ENCODE measurements around the gene ME1.
A peak's percentile ranks its signal among the peaks of the same experiment; 100 is the strongest.
"Not testable (repeated sequence)": the region's sequence is repeated elsewhere in the genome, so short reads cannot be mapped to it uniquely, and the experiment has no call there.

The ME1 gene

GRCh38 chr6:83292900-83293843 is 137.7 kb downstream of the ME1 start:
- H3K27ac ChIP-seq (ENCODE audit: low read depth, low read length), result no peak overlapping the region
- no peak overlapping the region for H3K4me3 ChIP-seq (ENCODE audit: low read depth in 1 of 5, low read length in 5 of 5)
- no peak overlapping the region for H3K9ac ChIP-seq (ENCODE audit: low read length in 5 of 5)
- H3K36me3 ChIP-seq (ENCODE audit: control insufficient read depth in 5 of 5, insufficient read depth in 5 of 5, low read length in 5 of 5), result peaks cover 0 to 4% (median 2%) of the 10 kb centered on the region in 5 donors
- peaks cover 0 to 3% (median 0%) of the 10 kb centered on the region in 5 donors for H3K9me3 ChIP-seq (ENCODE audit: control insufficient read depth in 5 of 5, low read length in 5 of 5)
- H3K27me3 ChIP-seq (ENCODE audit: control insufficient read depth in 5 of 5, insufficient read depth in 4 of 5, low read length in 5 of 5), result no peaks in the 10 kb centered on the region
- peaks cover 0 to 2% (median 0%) of the 10 kb centered on the region in 5 donors for H3K4me1 ChIP-seq (ENCODE audit: control insufficient read depth in 5 of 5, insufficient read depth in 5 of 5, low read length in 5 of 5)

- not testable (repeated sequence) for H3K36me3 ChIP-seq (ENCODE audit: control insufficient read depth in 5 of 5, insufficient read depth in 5 of 5, low read length in 5 of 5); H3K9ac ChIP-seq (ENCODE audit: low read length in 5 of 5); H3K27me3 ChIP-seq (ENCODE audit: control insufficient read depth in 5 of 5, insufficient read depth in 4 of 5, low read length in 5 of 5); H3K4me1 ChIP-seq (ENCODE audit: control insufficient read depth in 5 of 5, insufficient read depth in 5 of 5, low read length in 5 of 5); H3K27ac ChIP-seq (ENCODE audit: low read depth, low read length); H3K4me3 ChIP-seq (ENCODE audit: low read depth in 1 of 5, low read length in 5 of 5); H3K9me3 ChIP-seq (ENCODE audit: control insufficient read depth in 5 of 5, low read length in 5 of 5)
Measured at GRCh38 chr6:83287298-83287697, 143.6 kb downstream of the ME1 start.

GRCh38 chr6:83285917-83286316 is 144.9 kb downstream of the ME1 start:
- H3K27me3 ChIP-seq (ENCODE audit: control insufficient read depth in 5 of 5, insufficient read depth in 4 of 5, low read length in 5 of 5), result no peaks in the 10 kb centered on the region
- no peak overlapping the region for H3K4me3 ChIP-seq (ENCODE audit: low read depth in 1 of 5, low read length in 5 of 5)
- H3K9ac ChIP-seq (ENCODE audit: low read length in 5 of 5), result no peak overlapping the region
- H3K36me3 ChIP-seq (ENCODE audit: control insufficient read depth in 5 of 5, insufficient read depth in 5 of 5, low read length in 5 of 5), result no peaks in the 10 kb centered on the region
- no peaks in the 10 kb centered on the region for H3K4me1 ChIP-seq (ENCODE audit: control insufficient read depth in 5 of 5, insufficient read depth in 5 of 5, low read length in 5 of 5)
- no peak overlapping the region for H3K27ac ChIP-seq (ENCODE audit: low read depth, low read length)
- no peaks in the 10 kb centered on the region for H3K9me3 ChIP-seq (ENCODE audit: control insufficient read depth in 5 of 5, low read length in 5 of 5)

- peaks cover 0 to 5% (median 0%) of the 10 kb centered on the region in 5 donors for H3K4me1 ChIP-seq (ENCODE audit: control insufficient read depth in 5 of 5, insufficient read depth in 5 of 5, low read length in 5 of 5)
- no peaks in the 10 kb centered on the region for H3K27me3 ChIP-seq (ENCODE audit: control insufficient read depth in 5 of 5, insufficient read depth in 4 of 5, low read length in 5 of 5)
- H3K9ac ChIP-seq (ENCODE audit: low read length in 5 of 5), result no peak overlapping the region
- H3K27ac ChIP-seq (ENCODE audit: low read depth, low read length), result peak overlapping the region; percentile 7
- no peaks in the 10 kb centered on the region for H3K9me3 ChIP-seq (ENCODE audit: control insufficient read depth in 5 of 5, low read length in 5 of 5)
- no peaks in the 10 kb centered on the region for H3K36me3 ChIP-seq (ENCODE audit: control insufficient read depth in 5 of 5, insufficient read depth in 5 of 5, low read length in 5 of 5)
- no peak overlapping the region for H3K4me3 ChIP-seq (ENCODE audit: low read depth in 1 of 5, low read length in 5 of 5)
Measured at GRCh38 chr6:83273596-83273995, 157.3 kb downstream of the ME1 start.

- Histone ChIP-seq H3K9me3 (ENCODE audit: control insufficient read depth in 5 of 5, low read length in 5 of 5) (no peaks in the 10 kb centered on the region), H3K9ac (ENCODE audit: low read length in 5 of 5) (no peak overlapping the region), H3K27ac (ENCODE audit: low read depth, low read length) (peak overlapping the region; percentile 26), H3K36me3 (ENCODE audit: control insufficient read depth in 5 of 5, insufficient read depth in 5 of 5, low read length in 5 of 5) (no peaks in the 10 kb centered on the region), H3K27me3 (ENCODE audit: control insufficient read depth in 5 of 5, insufficient read depth in 4 of 5, low read length in 5 of 5) (no peaks in the 10 kb centered on the region), H3K4me3 (ENCODE audit: low read depth in 1 of 5, low read length in 5 of 5) (no peak overlapping the region), H3K4me1 (ENCODE audit: control insufficient read depth in 5 of 5, insufficient read depth in 5 of 5, low read length in 5 of 5) (peaks cover 0 to 5% (median 0%) of the 10 kb centered on the region in 5 donors)
Measured at GRCh38 chr6:83270971-83271719, 159.7 kb downstream of the ME1 start.

- peaks cover 0 to 6% (median 0%) of the 10 kb centered on the region in 5 donors for H3K36me3 ChIP-seq (ENCODE audit: control insufficient read depth in 5 of 5, insufficient read depth in 5 of 5, low read length in 5 of 5)
- no peak overlapping the region for H3K4me3 ChIP-seq (ENCODE audit: low read depth in 1 of 5, low read length in 5 of 5)
- H3K9ac ChIP-seq (ENCODE audit: low read length in 5 of 5), result no peak overlapping the region
- H3K27me3 ChIP-seq (ENCODE audit: control insufficient read depth in 5 of 5, insufficient read depth in 4 of 5, low read length in 5 of 5), result no peaks in the 10 kb centered on the region
- H3K4me1 ChIP-seq (ENCODE audit: control insufficient read depth in 5 of 5, insufficient read depth in 5 of 5, low read length in 5 of 5), result peaks cover 0 to 9% (median 0%) of the 10 kb centered on the region in 5 donors
- no peaks in the 10 kb centered on the region for H3K9me3 ChIP-seq (ENCODE audit: control insufficient read depth in 5 of 5, low read length in 5 of 5)
- H3K27ac ChIP-seq (ENCODE audit: low read depth, low read length), result no peak overlapping the region
Measured at GRCh38 chr6:83265384-83265783, 165.5 kb downstream of the ME1 start.

GRCh38 chr6:83260577-83260976 is 170.3 kb downstream of the ME1 start:
- H3K9me3 ChIP-seq (ENCODE audit: control insufficient read depth in 5 of 5, low read length in 5 of 5), result peaks cover 0 to 2% (median 0%) of the 10 kb centered on the region in 5 donors
- no peak overlapping the region for H3K4me3 ChIP-seq (ENCODE audit: low read depth in 1 of 5, low read length in 5 of 5)
- H3K36me3 ChIP-seq (ENCODE audit: control insufficient read depth in 5 of 5, insufficient read depth in 5 of 5, low read length in 5 of 5), result peaks cover 0 to 6% (median 0%) of the 10 kb centered on the region in 5 donors
- no peak overlapping the region for H3K9ac ChIP-seq (ENCODE audit: low read length in 5 of 5)
- H3K27ac ChIP-seq (ENCODE audit: low read depth, low read length), result no peak overlapping the region
- no peaks in the 10 kb centered on the region for H3K27me3 ChIP-seq (ENCODE audit: control insufficient read depth in 5 of 5, insufficient read depth in 4 of 5, low read length in 5 of 5)
- H3K4me1 ChIP-seq (ENCODE audit: control insufficient read depth in 5 of 5, insufficient read depth in 5 of 5, low read length in 5 of 5), result peaks cover 0 to 7% (median 0%) of the 10 kb centered on the region in 5 donors

- Histone ChIP-seq H3K9me3 (ENCODE audit: control insufficient read depth in 5 of 5, low read length in 5 of 5) (peaks cover 0 to 2% (median 0%) of the 10 kb centered on the region in 5 donors), H3K4me3 (ENCODE audit: low read depth in 1 of 5, low read length in 5 of 5) (no peak overlapping the region), H3K27ac (ENCODE audit: low read depth, low read length) (no peak overlapping the region), H3K36me3 (ENCODE audit: control insufficient read depth in 5 of 5, insufficient read depth in 5 of 5, low read length in 5 of 5) (peaks cover 0 to 14% (median under 1%) of the 10 kb centered on the region in 5 donors), H3K9ac (ENCODE audit: low read length in 5 of 5) (no peak overlapping the region), H3K4me1 (ENCODE audit: control insufficient read depth in 5 of 5, insufficient read depth in 5 of 5, low read length in 5 of 5) (peaks cover 0 to 7% (median 0%) of the 10 kb centered on the region in 5 donors), H3K27me3 (ENCODE audit: control insufficient read depth in 5 of 5, insufficient read depth in 4 of 5, low read length in 5 of 5) (no peaks in the 10 kb centered on the region)
Measured at GRCh38 chr6:83258517-83258916, 172.3 kb downstream of the ME1 start.

- Histone ChIP-seq H3K27me3 (ENCODE audit: control insufficient read depth in 5 of 5, insufficient read depth in 4 of 5, low read length in 5 of 5) (no peaks in the 10 kb centered on the region), H3K4me1 (ENCODE audit: control insufficient read depth in 5 of 5, insufficient read depth in 5 of 5, low read length in 5 of 5) (peaks cover 0 to 7% (median 0%) of the 10 kb centered on the region in 5 donors), H3K9me3 (ENCODE audit: control insufficient read depth in 5 of 5, low read length in 5 of 5) (peaks cover 0 to 2% (median 0%) of the 10 kb centered on the region in 5 donors), H3K36me3 (ENCODE audit: control insufficient read depth in 5 of 5, insufficient read depth in 5 of 5, low read length in 5 of 5) (peaks cover 0 to 21% (median 6%) of the 10 kb centered on the region in 5 donors), H3K27ac (ENCODE audit: low read depth, low read length) (no peak overlapping the region), H3K4me3 (ENCODE audit: low read depth in 1 of 5, low read length in 5 of 5) (no peak overlapping the region), H3K9ac (ENCODE audit: low read length in 5 of 5) (no peak overlapping the region)
Measured at GRCh38 chr6:83257791-83258190, 173.1 kb downstream of the ME1 start.

- not testable (repeated sequence) for H3K27ac ChIP-seq (ENCODE audit: low read depth, low read length); H3K9me3 ChIP-seq (ENCODE audit: control insufficient read depth in 5 of 5, low read length in 5 of 5); H3K4me3 ChIP-seq (ENCODE audit: low read depth in 1 of 5, low read length in 5 of 5); H3K9ac ChIP-seq (ENCODE audit: low read length in 5 of 5); H3K4me1 ChIP-seq (ENCODE audit: control insufficient read depth in 5 of 5, insufficient read depth in 5 of 5, low read length in 5 of 5); H3K27me3 ChIP-seq (ENCODE audit: control insufficient read depth in 5 of 5, insufficient read depth in 4 of 5, low read length in 5 of 5)
- peaks cover 0 to 27% (median 16%) of the 10 kb centered on the region in 5 donors for H3K36me3 ChIP-seq (ENCODE audit: control insufficient read depth in 5 of 5, insufficient read depth in 5 of 5, low read length in 5 of 5)
Measured at GRCh38 chr6:83256719-83257118, 174.1 kb downstream of the ME1 start.

All from subcutaneous abdominal adipose tissue (tissue), 5 donors.